ENCODE measurements around the gene ZNF236.
"Not testable (repeated sequence)": the region's sequence is repeated elsewhere in the genome, so short reads cannot be mapped to it uniquely, and the experiment has no call there.

Gene ZNF236

DNA sequence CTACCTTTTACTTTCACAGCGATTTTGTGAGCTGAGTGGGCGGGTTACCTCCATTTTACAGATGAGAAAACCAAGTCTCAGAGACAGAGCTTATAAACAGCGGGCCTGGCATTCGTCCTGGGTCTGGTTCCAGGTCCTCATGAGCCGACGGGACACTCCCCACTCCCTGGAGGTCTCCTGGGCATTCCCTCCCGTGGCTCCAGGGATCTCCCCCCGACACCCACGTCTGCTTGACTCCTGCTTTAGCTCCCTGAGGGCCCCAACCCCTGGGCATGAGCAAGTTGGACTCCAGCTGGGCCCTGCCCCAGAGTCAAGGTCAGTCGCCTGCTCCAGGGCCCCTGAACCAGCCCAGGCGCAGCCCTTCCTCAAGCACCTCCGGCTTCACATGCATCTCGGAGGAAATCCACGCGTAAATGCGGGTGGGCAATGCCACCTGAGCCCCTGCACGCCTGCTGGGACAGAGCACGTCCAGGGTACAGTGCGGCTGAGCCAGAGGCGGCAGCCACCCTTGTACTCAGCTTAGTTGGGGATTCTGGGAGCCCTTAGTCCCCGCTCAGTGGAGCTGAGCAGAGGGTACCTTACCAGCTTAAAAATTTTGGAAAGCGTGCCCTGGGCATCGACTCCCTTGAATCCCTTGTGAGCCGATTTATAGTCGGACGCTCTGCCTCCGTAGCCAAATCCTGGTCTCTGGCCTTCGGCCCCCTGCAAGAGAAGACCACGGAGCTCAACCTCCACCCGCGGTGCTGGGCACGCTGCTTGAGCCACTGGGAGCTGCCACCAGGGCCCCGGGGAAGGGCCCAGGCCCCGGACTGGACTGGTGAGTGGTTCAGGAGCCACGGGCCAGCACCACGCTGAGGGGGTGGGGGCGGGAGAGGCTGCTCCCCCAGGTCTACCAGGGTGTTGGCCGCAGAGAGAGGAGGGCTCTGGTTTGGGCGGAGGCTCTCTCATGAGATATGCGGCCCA is 162.1 kb downstream of the ZNF236 start:
- in situ Hi-C loops (cut with HindIII; ENCODE audit: low sequenced_read_pairs), result no loop called here

DNA sequence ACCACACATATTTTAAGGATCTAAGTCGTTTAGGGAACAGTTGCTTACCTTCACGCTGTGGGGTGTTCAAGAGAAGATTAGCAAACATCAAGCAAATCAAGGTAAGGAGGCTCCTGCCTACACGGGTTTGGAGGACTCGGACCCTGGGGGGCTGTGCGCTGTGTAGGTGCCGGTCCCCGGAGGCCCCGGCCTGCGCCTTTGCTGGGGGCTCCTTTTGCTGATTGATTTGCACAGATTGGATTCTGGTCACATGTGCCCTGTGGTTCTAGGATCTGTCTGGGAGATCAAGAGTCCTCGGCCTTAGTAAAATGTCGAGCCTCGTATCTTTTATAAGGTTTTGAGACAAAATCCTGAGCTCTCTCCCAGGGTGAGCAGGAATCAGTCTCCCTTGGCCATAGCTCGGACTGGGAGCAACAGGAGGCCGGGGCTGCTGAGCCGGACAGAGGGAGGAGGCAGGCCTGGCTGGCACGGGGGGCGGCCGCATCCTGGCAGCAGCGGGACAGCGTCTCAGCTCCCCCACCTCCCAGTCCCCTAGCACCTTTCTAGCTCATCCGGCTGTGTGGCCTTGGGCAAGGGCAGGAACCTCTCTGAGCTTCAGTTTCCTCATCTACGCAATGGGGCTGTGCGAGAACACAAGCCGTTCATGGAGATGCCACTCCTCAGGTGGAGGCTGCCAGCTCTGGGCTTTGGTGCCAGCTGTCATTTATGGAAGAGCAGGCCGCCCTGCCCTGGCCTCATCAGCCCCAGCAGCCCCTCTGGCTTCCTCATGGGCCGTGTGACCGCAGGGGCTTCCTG is 163.0 kb downstream of the ZNF236 start:
- in situ Hi-C loops (cut with HindIII; ENCODE audit: low sequenced_read_pairs), result no loop called here

DNA sequence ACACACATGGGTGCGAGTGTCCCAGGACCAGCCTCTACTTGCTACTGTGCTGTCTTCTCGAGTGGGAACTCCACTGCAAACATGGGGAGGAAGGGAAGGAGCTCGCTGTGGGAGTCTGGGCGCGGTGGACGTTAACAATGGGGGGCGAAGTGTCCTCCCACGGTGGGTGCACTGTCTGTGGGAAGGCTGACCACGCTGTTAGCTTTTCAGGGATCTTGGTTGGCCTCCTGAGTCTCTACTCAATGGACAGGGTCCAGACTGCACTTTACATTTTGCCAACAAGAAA is 163.5 kb downstream of the ZNF236 start:
- in situ Hi-C loops (cut with HindIII; ENCODE audit: low sequenced_read_pairs), result no loop called here

DNA sequence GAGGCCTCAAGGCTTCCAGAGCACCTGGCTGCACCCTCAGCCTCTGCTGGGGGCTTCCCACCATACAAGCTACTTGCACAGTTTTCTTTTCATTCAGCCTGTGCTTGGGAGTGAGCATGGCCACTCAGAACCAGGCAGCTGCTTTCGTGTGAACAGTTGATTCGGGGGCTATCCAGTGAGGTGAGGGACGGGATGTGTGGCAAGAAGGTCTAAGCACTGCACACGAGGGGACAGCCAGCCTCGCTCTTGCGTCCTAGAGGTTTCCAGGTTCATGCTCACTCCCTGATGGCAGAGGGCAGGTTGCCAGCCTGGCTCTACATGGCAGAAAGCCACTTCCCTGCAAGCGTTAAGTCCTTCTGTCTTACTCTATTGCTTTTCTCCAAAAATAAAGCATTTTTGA is 164.0 kb downstream of the ZNF236 start:
- in situ Hi-C loops (cut with HindIII; ENCODE audit: low sequenced_read_pairs), result no loop called here

DNA sequence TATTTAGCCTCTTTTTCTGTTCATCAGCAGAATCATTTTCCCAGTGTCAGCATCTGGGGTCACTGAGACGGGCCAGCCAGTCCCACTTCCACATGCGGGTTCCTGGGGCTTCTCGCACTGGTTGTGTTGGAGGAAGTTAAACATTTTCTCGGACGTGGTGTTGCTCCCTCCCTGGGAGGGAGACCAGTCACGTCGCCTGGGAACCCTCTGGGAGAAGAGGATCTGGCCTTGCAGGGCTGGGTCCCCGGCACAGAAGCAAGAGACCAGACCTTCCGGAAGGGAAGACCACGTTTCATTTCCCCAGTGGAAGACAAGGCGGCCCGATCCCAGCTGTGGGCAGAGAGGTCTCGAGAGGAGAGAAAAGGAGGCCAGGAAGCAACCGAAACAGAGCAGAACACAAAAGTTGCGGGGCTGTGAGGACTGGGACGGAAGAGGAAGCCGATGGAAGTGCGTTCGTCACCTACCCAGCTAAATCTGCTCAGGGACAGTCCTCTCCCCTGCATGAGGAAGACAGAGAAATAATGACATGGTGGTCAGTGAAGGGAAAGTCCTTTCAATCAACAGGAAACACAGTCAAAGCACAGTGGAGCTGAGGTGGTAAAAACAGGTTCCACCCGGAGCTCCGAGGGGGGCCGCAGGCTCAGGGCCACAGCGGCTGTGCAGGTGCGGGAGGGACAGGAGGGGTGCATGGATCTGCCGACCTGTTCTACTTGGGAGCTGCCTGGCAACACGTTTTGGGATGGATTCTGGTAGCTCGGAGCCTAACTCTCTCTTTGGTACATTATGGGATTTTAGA is 165.9 kb downstream of the ZNF236 start:
- in situ Hi-C loops (cut with HindIII; ENCODE audit: low sequenced_read_pairs), result no loop called here

DNA sequence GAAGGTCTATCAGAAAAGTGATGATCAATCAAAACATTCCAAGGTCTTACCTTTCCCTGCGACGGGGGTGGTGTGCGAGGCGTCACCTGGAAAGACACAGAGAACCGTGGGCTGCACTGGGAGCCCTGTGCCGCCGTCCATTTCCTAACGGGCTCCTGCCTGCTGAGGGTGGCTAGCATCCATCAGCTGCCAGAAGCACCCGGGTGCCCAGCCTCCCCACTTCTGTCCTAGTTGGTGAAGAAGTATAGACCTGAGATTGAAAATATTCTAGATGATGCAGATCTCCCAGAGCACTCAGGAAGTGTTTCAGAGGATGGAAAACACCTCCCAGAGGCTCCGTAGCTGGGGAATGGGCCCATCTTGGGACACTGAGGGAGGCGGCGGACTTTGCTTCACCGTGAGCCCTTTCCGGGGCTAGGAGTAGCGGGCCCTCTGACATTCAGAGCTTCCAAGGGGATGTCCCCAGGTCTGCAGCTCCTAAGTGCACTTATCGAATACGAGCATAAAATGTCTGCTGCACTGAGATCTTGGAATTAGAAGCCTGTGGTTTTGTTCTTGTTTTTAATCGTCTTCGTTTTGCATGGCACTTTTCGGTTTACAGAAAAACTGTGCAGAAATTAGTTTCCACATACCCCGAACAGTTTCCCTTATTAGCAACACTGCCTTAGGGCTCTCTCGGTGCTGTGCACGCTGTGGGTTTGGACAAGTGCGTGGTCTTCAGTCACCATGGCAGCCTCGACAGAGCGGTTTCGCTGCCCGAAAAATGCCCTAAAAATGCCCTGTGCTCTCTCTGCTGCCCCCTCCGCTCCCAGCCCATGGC is 166.7 kb downstream of the ZNF236 start:
- in situ Hi-C loops (cut with HindIII; ENCODE audit: low sequenced_read_pairs), result no loop called here

DNA sequence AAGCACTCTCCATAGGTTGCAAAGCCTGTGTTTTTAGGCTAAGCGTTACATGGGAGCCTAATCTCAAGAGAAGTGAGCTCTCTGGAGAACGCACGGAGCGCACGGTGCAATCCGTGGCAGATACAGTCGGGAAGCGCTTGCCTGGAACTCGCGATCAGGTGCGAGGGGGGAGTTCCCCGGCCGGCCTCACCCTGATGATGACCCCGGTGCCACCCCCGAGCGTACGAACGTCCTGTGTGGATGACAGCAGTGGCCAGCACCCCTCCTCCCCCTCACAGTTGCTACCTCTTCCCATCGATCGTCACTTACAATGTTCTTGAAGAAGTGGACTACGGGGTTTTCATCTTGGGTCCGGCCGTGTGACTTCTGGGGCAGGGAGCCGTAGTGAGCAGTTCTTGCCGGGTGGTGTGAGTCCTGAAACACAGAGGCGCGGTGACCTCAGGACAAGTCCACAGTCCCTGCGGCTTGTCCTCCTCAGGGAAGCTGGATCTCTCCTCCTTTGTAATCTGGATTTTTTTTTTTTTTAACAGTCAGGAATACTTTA is 167.4 kb downstream of the ZNF236 start:
- in situ Hi-C loops (cut with HindIII; ENCODE audit: low sequenced_read_pairs), result no loop called here

DNA sequence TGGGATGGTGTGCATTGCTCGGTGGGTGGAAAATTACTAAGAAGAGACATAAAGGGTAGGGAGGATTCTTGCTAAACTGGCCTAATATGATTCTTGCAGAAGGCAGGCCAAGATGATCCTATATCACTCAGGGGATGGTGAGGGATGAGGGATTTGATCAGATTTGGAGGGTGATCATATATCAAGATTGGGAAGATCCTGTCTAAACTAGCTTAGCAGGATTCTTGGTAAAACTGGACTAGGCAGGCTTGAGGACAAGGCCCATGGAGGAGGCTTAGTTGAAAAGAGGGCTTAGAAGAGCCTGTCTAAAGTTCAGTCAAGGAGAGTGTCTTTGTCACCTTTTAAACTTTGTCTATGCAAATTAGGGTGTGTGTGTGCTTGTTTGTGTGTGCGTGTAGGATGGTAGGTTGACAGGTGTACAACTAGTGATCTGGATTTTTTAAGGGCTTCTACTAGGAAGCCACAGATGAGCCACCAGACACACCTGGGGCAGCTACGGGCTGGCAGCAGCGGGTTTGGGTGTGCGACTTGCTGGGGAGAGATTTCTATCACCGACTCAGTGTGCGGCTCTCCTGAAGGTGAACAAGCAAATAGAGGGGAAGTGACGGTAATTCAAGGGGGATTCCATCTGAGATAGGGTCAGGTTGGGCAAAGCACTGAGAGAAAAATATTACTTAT is 168.1 kb downstream of the ZNF236 start:
- in situ Hi-C loops (cut with HindIII; ENCODE audit: low sequenced_read_pairs), result not testable (repeated sequence)

DNA sequence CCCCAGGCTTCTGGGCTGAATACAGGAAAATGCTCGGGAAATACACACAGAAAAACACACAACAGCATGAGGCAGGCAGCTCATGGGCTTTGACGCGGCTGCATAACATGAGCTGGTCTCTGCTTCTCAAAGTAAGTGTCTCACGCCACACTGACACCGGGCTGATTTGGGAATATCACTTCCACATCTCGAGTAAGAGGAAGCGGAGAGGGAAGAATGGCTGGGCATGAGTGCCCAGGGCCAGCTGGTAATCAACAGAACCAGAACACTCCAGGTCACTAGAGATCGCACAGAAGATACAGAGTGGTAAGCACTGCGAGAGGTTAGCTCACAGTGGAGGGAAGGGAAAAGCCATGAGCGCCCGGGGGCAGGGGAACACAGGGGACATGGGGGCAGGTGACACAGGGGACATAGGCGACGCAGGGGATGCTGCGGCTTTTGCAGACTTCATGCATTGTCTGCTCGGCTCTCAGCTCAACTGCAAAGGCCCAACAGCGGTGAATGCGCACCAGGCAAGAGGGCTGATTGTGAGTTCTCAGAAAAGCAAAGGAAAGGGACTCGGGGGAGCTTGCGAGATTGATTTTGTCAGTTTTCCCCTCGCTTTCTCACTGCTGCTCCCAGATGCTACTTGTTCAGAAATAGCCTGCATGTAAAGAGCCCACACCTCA is 168.8 kb downstream of the ZNF236 start:
- in situ Hi-C loops (cut with HindIII; ENCODE audit: low sequenced_read_pairs), result no loop called here

DNA sequence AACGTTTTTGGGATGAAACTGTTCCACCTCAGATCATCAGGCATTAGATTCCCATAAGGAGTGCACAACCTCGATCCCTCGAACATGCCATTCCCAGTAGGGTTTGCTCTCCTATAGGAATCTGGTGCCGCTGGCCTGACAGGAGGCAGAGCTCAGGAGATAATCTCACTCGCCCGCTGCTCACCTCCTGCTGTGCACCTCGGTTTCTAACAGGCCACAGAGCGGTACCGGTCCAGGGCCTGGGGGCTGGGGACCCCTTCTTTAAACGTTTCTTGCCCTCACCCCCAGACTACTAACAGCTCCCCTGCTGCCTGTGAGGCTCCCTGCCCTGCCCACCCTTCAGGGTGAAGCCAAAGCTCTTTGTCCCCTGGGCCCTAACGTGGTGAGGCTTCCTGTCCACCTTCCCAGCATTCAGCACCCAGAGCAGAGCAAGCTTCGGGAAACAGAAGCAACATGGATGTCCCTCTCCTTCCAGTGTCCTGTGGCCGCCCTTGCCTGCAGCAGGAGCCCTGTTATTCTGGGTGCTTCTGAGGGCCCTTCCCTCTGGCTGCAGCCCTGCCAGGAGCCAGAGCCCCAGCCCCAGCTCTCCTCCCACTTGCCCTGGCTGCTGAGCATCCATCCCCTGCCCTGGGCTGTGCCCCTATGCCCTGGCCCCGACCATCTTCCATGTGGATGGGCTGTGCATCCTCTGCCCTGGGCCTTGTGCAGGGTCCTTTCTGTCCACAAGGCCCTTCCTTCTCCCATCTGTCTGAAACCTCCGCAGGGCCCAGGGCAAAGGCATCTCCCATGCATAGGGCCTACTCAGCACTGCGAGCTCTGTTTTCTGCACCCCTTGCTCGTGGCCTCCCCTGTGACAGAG is 170.1 kb downstream of the ZNF236 start:
- in situ Hi-C loops (cut with HindIII; ENCODE audit: low sequenced_read_pairs), result no loop called here

DNA sequence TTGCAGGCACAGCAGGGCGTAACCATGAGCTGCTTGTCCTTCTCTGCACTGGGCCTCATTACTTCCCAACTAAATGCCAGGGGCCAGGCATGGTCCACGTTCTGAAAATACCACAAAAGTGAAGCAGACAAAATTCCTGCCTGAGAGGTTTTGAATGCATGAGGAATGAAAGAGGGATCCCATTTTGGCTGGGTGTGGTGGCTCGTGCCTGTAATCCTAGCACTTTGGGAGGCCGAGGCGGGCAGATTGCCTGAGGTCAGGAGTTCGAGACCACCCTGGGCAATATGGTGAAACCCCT is 170.7 kb downstream of the ZNF236 start:
- in situ Hi-C loops (cut with HindIII; ENCODE audit: low sequenced_read_pairs), result no loop called here

DNA sequence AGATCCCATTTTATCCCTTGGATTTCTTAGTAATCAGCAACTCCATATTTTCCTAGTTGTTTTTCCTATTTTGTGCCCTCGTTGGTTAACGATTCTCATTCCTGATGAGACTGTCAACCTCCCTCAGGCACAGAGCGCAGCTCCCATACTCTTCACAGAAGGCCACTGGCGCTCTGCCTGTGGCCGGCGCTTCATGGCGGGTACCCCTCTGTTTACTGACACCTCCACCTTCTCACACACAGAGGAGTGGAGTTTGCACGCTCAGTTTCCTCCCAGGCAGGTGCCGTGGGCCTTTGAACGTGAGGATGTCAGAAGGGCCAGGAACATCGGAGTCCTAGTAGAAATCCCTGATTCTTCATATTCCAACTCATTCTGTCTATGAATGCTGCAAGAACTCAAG is 171.2 kb downstream of the ZNF236 start:
- in situ Hi-C loops (cut with HindIII; ENCODE audit: low sequenced_read_pairs), result no loop called here

DNA sequence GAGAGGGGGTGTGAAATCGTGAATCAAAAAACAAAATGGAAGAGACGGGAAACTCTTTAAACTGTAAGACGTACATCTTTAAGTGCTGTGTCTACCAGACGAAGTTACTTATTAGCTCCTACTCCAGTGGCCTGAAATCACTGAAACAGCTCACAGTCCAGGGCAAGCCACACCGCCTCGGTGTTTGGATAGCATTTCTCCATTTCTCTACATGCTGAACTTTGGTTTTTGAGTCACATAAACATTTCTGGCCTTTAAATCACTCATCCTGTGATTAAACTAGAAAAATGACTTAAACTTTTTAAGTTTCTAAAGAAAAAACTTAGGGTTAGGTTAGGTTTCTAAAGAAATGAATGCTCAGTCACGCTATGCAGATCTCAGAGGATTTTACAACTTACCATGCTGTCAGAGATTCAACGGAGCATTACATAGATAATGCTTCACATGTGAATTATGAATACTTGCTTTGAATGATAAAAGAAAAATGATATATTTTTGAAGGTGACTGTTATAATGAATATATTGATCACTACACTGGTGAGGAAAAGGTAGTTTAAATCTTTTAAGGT is 171.8 kb downstream of the ZNF236 start:
- in situ Hi-C loops (cut with HindIII; ENCODE audit: low sequenced_read_pairs), result no loop called here

DNA sequence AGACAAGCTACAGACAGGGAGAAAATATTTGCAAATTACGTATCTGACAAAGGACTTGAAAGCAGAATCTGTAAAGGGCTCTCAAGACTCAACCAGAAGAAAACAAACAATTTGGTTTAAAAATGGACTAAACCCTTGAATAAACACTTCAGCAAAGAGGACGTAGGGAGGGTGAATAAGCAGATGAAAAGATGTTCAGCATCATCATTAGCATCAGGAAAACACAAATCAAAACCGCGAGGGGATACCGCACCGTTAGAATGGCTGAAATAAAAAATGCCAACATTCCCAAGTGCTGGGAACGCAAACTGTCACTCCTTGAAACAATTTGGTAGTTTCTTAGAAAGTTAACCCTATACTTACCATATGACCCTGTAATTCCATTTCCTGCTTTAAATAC is 173.5 kb downstream of the ZNF236 start:
- in situ Hi-C loops (cut with HindIII; ENCODE audit: low sequenced_read_pairs), result no loop called here

DNA sequence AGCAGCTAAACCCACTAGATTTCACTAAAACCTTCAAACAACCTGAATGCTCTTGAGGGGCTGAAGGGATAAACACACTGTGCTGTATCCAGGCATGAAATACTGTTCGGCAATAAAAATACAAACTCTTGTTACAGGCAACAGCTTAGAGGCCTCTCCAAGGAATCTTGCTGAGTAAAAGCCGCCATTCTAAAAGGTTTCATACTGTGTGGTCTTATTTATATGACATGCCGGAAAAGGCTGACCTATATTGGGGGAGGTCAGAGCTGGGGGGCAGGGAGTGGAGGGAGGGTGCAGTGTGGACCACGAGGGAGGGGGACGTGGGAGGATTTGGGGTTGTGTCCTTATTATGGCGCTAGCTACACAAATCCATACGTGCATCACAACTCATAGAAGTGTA is 174.1 kb downstream of the ZNF236 start:
- in situ Hi-C loops (cut with HindIII; ENCODE audit: low sequenced_read_pairs), result no loop called here

DNA sequence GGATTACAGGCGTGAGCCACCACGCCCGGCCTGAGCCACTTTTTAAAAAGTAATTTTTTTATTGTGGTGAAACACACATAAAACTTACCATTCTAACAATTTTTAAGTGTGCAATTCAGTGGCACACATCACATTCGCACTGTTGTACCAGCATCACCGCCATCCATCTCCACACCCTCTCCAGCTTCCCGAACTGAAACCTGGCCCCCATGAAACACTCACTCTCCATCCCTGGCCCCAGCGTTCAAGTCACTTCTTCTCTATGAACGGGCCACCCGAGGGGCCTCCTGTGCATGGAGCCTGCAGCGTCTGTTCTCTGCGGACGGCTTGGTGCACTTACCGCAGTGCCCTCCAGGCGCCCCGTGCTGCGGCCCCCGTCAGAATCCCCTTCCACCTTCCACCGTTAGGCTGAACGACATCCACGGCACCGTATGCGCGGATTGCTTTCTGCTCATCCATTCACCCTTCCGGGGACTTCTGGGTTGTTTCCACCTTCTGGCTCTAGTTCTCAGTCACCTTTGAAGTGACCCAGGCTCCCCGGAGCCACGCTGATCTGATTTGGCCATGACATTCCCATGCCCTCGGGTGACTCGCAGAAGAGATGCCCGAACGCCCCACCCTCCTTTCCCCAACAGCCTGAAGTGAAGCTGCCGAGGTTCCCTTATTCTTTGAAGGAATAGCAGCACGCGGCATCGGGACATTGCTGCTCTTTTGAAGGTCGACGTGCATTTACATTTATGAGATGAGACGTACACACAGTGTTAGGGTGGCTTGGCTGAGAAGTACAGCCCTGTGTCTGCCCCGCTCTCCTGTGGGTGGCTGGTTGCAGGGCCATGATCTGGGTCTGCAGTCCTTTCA is 175.8 kb downstream of the ZNF236 start:
- in situ Hi-C loops (cut with HindIII; ENCODE audit: low sequenced_read_pairs), result no loop called here

DNA sequence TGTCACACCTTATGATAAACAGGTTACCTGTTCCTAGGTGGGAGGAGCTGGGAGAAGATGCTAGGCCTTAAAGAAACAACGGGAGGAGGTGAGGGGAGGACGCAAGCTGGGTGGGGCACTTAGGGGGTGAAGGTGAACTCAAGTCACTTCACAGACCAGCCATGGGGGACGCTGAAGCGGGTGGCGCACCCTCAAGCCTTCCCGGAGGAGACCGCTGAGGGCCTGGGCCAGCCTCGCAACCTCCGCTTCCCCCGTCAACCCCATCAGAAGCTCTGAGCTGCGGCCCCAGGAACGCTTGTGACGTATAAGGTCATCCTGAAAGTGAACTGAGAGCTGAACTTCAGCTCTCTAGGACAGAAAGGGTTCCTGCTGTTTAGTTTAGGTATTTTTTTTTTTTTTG is 176.7 kb downstream of the ZNF236 start:
- in situ Hi-C loops (cut with HindIII; ENCODE audit: low sequenced_read_pairs), result no loop called here
